Activated T-cell treated with anti-CD3 and anti-CD28 coated beads, Interleukin-2, amount 50 U/mL, for 72 hours (primary cell): Measurements from ENCODE around the gene ENO2. TPM values are rescaled to one million over a fixed set of nuclear protein-coding genes. Genes with fewer than 3 reads are reported as not detected.
A peak's percentile ranks its signal among the peaks of the same experiment; 100 is the strongest.

ENCODE experiments used
- ATAC-seq, 2 donors: fragments of 150-1000 bp; cut with Tn5 transposase; replicated peaks in 1 of 2; 2 replicates each; pipeline ENCODE4 v1.10.0; 2021; ENCODE audit warnings: moderate library complexity in 2 of 2, mild to moderate bottlenecking in 1 of 2
- DNase-seq, 2 donors: peaks; one replicate each; pipeline ENCODE4 v3.0.0; 2021 to 2022; ENCODE audit warnings: mixed read lengths in 1 of 2
- H3K27ac Mint-ChIP-seq: one replicate; pipeline ENCODE4 v1.8.0; 2022; ENCODE audit warnings: mild to moderate bottlenecking, moderate library complexity, mixed read lengths
- H3K27me3 Mint-ChIP-seq: one replicate; pipeline ENCODE4 v1.8.0; 2022; ENCODE audit warnings: low read depth, mixed read lengths
- H3K36me3 Mint-ChIP-seq, 2 donors: one replicate each; pipeline ENCODE4 v1.8.0; 2022; ENCODE audit warnings: mixed read lengths in 2 of 2, mild to moderate bottlenecking in 1 of 2; ENCODE audit not compliant: insufficient read depth in 2 of 2
- H3K4me1 Mint-ChIP-seq: one replicate; pipeline ENCODE4 v1.8.0; 2022; ENCODE audit warnings: low read depth, mixed read lengths
- H3K4me3 Mint-ChIP-seq, 2 donors: one replicate each; pipeline ENCODE4 v1.8.0; 2022; ENCODE audit warnings: mild to moderate bottlenecking in 2 of 2, mixed read lengths in 2 of 2, moderate library complexity in 2 of 2
- H3K9me3 Mint-ChIP-seq, 2 donors: one replicate each; pipeline ENCODE4 v1.8.0; 2022; ENCODE audit warnings: mixed read lengths in 2 of 2
- total RNA-seq, 2 donors: library from RNA; stranded (reverse); gene quantifications; one replicate each; pipeline ENCODE4 v1.2.3, GENCODE V29; 2022

Gene ENO2
- total RNA-seq, 2 donors from 2014 or later, result 115 to 145 TPM

- Mint-ChIP-seq H3K36me3 (peaks cover 0 to 9% of the 10 kb centered on the region in 2 donors), H3K27me3 (no peaks in the 10 kb centered on the region), H3K4me3 (peak overlapping the region; percentile 83 to 96), H3K27ac (peak overlapping the region; percentile 94), H3K9me3 (no peaks in the 10 kb centered on the region), H3K4me1 (peaks cover 71% of the 10 kb centered on the region)
- ATAC-seq, result peak; percentile 45 to 50
- DNase-seq, result peak; percentile 66 to 77
These were observed 22.5 kb downstream of the ENO2 start for GRCh38 chr12:6936636-6937480.

- Mint-ChIP-seq H3K4me3 (peak overlapping the region; percentile 83 to 96), H3K4me1 (peaks cover 70% of the 10 kb centered on the region), H3K27me3 (no peaks in the 10 kb centered on the region), H3K27ac (peak overlapping the region; percentile 52), H3K9me3 (no peaks in the 10 kb centered on the region), H3K36me3 (peaks cover 0 to 9% of the 10 kb centered on the region in 2 donors)
- peak; percentile 93 to 95 for ATAC-seq
- DNase-seq, result peak; percentile 94 to 95
These were observed 23.3 kb downstream of the ENO2 start for GRCh38 chr12:6937481-6938352.

DNA sequence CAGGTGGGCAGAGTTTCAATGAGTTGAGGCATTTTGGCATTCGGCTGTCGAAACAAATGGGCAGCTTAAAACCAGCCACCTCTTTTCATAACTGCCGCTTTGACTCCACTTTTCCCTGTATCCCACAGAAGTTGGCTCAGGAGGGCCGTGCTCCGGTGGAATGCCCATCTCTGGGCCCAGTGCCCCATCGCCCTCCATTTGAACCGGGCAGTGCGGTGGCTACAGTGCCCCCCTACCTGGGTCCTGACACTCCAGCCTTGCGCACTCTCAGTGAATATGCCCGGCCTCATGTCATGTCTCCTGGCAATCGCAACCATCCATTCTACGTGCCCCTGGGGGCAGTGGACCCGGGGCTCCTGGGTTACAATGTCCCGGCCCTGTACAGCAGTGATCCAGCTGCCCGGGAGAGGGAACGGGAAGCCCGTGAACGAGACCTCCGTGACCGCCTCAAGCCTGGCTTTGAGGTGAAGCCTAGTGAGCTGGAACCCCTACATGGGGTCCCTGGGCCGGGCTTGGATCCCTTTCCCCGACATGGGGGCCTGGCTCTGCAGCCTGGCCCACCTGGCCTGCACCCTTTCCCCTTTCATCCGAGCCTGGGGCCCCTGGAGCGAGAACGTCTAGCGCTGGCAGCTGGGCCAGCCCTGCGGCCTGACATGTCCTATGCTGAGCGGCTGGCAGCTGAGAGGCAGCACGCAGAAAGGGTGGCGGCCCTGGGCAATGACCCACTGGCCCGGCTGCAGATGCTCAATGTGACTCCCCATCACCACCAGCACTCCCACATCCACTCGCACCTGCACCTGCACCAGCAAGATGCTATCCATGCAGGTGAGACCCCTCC, 24.2 kb downstream of the ENO2 start:
- Mint-ChIP-seq H3K36me3 (peaks cover 0 to 9% of the 10 kb centered on the region in 2 donors), H3K27ac (no peak overlapping the region), H3K9me3 (no peaks in the 10 kb centered on the region), H3K4me3 (peak overlapping the region; percentile 83 to 96), H3K4me1 (peaks cover 70% of the 10 kb centered on the region), H3K27me3 (no peaks in the 10 kb centered on the region)
- DNase-seq, result no peak
- ATAC-seq, result no peak

DNA sequence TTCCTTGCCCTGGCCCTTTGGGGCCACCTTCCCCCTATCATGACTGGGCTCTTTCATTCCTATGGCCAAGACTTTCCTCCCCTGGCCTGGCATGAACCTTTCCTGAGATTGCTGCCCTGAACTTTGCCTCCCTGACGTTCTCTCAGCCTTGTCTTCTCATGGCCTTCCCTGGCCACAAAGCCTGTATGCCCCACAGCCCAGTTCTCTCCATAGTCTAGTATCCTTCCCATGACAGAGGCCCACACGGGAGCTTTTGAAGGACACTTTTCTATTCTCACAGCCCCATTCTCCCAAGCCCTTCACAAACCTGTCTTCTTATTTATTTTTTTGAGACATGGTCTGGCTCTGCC, 24.8 kb downstream of the ENO2 start:
- H3K4me3 Mint-ChIP-seq, result peak overlapping the region; percentile 48 to 96
- H3K36me3 Mint-ChIP-seq, result peaks cover 0 to 6% of the 10 kb centered on the region in 2 donors
- H3K9me3 Mint-ChIP-seq, result no peaks in the 10 kb centered on the region

GRCh38 chr12:6941267-6941666, 26.9 kb downstream of the ENO2 start:
- no peaks in the 10 kb centered on the region for H3K27me3 Mint-ChIP-seq
- no peak overlapping the region for H3K27ac Mint-ChIP-seq
- ATAC-seq (no peak), DNase-seq (no peak)
- no peak overlapping the region for H3K4me3 Mint-ChIP-seq
- H3K9me3 Mint-ChIP-seq, result no peaks in the 10 kb centered on the region
- peaks cover 60% of the 10 kb centered on the region for H3K4me1 Mint-ChIP-seq
- H3K36me3 Mint-ChIP-seq, result peaks cover 2 to 6% of the 10 kb centered on the region in 2 donors

More for the DNA sequence above, 24.8 kb downstream of the ENO2 start:
- ATAC-seq, result no peak
- Mint-ChIP-seq H3K4me1 (peaks cover 67% of the 10 kb centered on the region), H3K27ac (peak overlapping the region; percentile 67), H3K27me3 (no peaks in the 10 kb centered on the region)
- no peak for DNase-seq

DNA sequence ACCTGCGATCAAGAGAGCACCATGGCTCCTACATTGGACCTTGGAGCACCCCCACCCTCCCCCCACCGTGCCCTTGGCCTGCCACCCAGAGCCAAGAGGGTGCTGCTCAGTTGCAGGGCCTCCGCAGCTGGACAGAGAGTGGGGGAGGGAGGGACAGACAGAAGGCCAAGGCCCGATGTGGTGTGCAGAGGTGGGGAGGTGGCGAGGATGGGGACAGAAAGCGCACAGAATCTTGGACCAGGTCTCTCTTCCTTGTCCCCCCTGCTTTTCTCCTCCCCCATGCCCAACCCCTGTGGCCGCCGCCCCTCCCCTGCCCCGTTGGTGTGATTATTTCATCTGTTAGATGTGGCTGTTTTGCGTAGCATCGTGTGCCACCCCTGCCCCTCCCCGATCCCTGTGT, 27.4 kb downstream of the ENO2 start:
- ATAC-seq, result no peak
- no peak for DNase-seq
- no peak overlapping the region for H3K27ac Mint-ChIP-seq
- H3K36me3 Mint-ChIP-seq, result peaks cover 3 to 4% of the 10 kb centered on the region in 2 donors
- H3K4me3 Mint-ChIP-seq, result no peak overlapping the region
- H3K9me3 Mint-ChIP-seq, result no peaks in the 10 kb centered on the region
- H3K4me1 Mint-ChIP-seq, result peaks cover 60% of the 10 kb centered on the region
- H3K27me3 Mint-ChIP-seq, result no peaks in the 10 kb centered on the region

DNA sequence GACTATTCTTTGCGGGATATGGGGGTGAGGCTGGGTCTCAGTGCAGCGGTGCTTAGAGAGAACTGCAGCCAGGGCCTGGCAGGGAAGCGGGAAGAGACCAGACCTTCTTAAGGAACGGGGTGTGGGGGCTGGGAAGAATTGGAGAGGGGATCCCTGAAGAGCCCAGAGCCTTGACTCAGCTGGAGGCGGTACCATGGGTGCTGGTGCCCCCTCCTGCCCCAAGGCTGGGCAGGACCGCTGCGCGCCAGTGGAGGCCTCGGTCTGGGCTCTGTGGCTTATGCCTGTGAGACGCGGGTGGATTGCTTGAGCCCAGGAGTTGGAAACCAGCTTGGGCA, 27.9 kb downstream of the ENO2 start:
- peak overlapping the region; percentile 77 to 92 for H3K4me3 Mint-ChIP-seq
- no peaks in the 10 kb centered on the region for H3K9me3 Mint-ChIP-seq
- ATAC-seq, result no peak
- no peak overlapping the region for H3K27ac Mint-ChIP-seq
- H3K27me3 Mint-ChIP-seq, result no peaks in the 10 kb centered on the region
- DNase-seq, result no peak
- H3K36me3 Mint-ChIP-seq, result peaks cover 4 to 6% of the 10 kb centered on the region in 2 donors
- H3K4me1 Mint-ChIP-seq, result peaks cover 63% of the 10 kb centered on the region

DNA sequence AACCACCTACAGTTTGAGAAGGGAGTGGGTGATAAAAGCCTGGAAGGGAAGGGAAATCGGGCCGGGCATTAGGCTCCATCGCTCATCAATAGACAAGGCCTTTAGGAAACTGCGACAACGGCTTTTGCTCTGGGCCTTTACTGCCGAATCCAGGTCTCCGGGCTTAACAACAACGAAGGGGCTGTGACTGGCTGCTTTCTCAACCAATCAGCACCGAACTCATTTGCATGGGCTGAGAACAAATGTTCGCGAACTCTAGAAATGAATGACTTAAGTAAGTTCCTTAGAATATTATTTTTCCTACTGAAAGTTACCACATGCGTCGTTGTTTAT, 29.0 kb downstream of the ENO2 start:
- peak; percentile 35 for ATAC-seq
- Mint-ChIP-seq H3K4me1 (peaks cover 68% of the 10 kb centered on the region), H3K4me3 (peak overlapping the region; percentile 77 to 92), H3K27ac (peak overlapping the region; percentile 100), H3K36me3 (peaks cover 4 to 6% of the 10 kb centered on the region in 2 donors), H3K9me3 (no peaks in the 10 kb centered on the region), H3K27me3 (no peaks in the 10 kb centered on the region)
- DNase-seq, result peak; percentile 80 to 86

GRCh38 chr12:6943722-6944380, 29.5 kb downstream of the ENO2 start, which contains the start of the genes C12orf57 and RNU7-1:
TSS of gene C12orf57 (plus strand) at chr12:6944022. CDS start at chr12:6944122, 100 bp downstream.
TSS of gene RNU7-1 (plus strand) at chr12:6943816.
- no peaks in the 10 kb centered on the region for H3K27me3 Mint-ChIP-seq
- DNase-seq (peak in 1 of 2 donors; percentile 95), ATAC-seq (peak; percentile 72 to 76)
- H3K36me3 Mint-ChIP-seq, result peaks cover 4 to 6% of the 10 kb centered on the region in 2 donors
- peak within 1 kb of the TSS; percentile 77 to 92 for H3K4me3 Mint-ChIP-seq
- no peaks in the 10 kb centered on the region for H3K9me3 Mint-ChIP-seq
- peaks cover 69% of the 10 kb centered on the region for H3K4me1 Mint-ChIP-seq
- peak within 1 kb of the TSS; percentile 100 for H3K27ac Mint-ChIP-seq

DNA sequence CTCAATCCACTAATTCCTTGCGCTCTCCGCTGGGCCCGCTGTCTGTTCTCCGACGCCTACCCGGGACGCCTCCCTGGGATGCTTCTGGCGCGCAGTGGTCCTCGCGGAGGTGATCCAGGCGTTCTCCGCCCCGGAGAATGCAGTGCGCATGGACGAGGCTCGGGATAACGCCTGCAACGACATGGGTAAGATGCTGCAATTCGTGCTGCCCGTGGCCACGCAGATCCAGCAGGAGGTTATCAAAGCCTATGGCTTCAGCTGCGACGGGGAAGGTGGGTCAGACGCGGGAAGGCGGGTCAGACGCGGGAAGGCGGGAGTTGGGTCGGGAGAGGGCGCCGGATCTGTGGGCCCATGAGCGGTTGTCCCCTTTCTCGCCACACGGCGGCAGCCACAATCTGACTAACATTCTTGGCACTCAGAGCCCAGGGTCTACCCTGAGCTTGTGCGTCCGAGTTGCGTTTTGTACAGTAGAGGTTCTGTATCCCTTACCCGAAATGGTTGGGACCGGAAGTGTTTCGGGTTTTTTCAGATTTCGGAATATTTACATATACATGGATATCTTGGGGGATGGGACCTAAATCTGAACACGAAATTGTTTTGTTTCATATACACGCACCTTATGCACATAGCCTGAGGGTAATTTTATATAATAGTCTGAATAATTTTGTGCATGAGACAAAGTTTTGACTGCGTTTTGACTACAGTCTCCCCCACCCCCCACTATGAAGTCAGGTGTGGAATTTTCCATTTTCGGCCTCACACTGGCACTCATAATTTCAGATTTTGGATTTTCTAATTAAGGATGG, 30.2 kb downstream of the ENO2 start:
- H3K4me3 Mint-ChIP-seq, result peak overlapping the region; percentile 77 to 92
- peak; percentile 92 to 96 for DNase-seq
- peaks cover 69% of the 10 kb centered on the region for H3K4me1 Mint-ChIP-seq
- peaks cover 0 to 6% of the 10 kb centered on the region in 2 donors for H3K36me3 Mint-ChIP-seq
- no peaks in the 10 kb centered on the region for H3K27me3 Mint-ChIP-seq
- ATAC-seq, result peak; percentile 57 to 61
- H3K9me3 Mint-ChIP-seq, result no peaks in the 10 kb centered on the region
- H3K27ac Mint-ChIP-seq, result peak overlapping the region; percentile 100

GRCh38 chr12:6945613-6946012, 31.2 kb downstream of the ENO2 start:
- H3K9me3 Mint-ChIP-seq, result no peaks in the 10 kb centered on the region
- H3K27me3 Mint-ChIP-seq, result no peaks in the 10 kb centered on the region
- H3K36me3 Mint-ChIP-seq, result peaks cover 0 to 6% of the 10 kb centered on the region in 2 donors
- peaks cover 76% of the 10 kb centered on the region for H3K4me1 Mint-ChIP-seq
- DNase-seq (no peak), ATAC-seq (no peak)
- H3K27ac Mint-ChIP-seq, result peak overlapping the region; percentile 100
- H3K4me3 Mint-ChIP-seq, result peak overlapping the region; percentile 77 to 92
